Activated CD8-positive, alpha-beta memory T cell treated with anti-CD3 and anti-CD28 coated beads, Interleukin-2, amount 10 ng/mL, durations not matched to agents 7 days and 5 days (primary cell): ENCODE measurements around the gene NCF1. TPM values are rescaled to one million over a fixed set of nuclear protein-coding genes. Genes with fewer than 3 reads are reported as not detected.
"Not testable (repeated sequence)": the region's sequence is repeated elsewhere in the genome, so short reads cannot be mapped to it uniquely, and the experiment has no call there.

Source experiments
- ATAC-seq: fragments of 150-1000 bp; cut with Tn5 transposase; one replicate; pipeline ENCODE4 v1.10.0; 2021; ENCODE audit warnings: moderate library complexity
- CTCF ChIA-PET: fragments of 350-600 bp; sonication (Branson Sonifier 250); formaldehyde crosslinking; loops from one replicate; lab custom pipeline; 2021; ENCODE audit warnings: antibody characterized with exemption; lab: Charles Lee
- DNase-seq: peaks from one replicate; pipeline ENCODE4 v3.0.0-alpha.2; 2020
- H3K27ac Mint-ChIP-seq: one replicate; pipeline ENCODE4 v1.8.0; 2021; ENCODE audit warnings: mild to moderate bottlenecking, mixed read lengths
- H3K27me3 Mint-ChIP-seq: one replicate; pipeline ENCODE4 v1.8.0; 2021; ENCODE audit warnings: mixed read lengths
- H3K36me3 Mint-ChIP-seq: one replicate; pipeline ENCODE4 v1.8.0; 2021; ENCODE audit warnings: mild to moderate bottlenecking, mixed read lengths
- H3K4me1 Mint-ChIP-seq: one replicate; pipeline ENCODE4 v1.8.0; 2021; ENCODE audit warnings: mixed read lengths
- H3K4me3 Mint-ChIP-seq: one replicate; pipeline ENCODE4 v1.8.0; 2021; ENCODE audit warnings: mild to moderate bottlenecking, moderate library complexity, mixed read lengths
- H3K9me3 Mint-ChIP-seq: one replicate; pipeline ENCODE4 v1.8.0; 2022; ENCODE audit warnings: low read depth, mixed read lengths
- total RNA-seq, 2 experiments: library from RNA; stranded (reverse); gene quantifications; one replicate each; pipeline ENCODE4 v1.2.3, GENCODE V29; 2021

NCF1 gene
- total RNA-seq, 2 experiments from 2014 or later, result 0.30 to 0.35 TPM

GRCh38 chr7:74766509-74766908 is 7.3 kb upstream of the NCF1 start:
- CTCF ChIA-PET, H3K4me3 Mint-ChIP-seq: not testable (repeated sequence)

DNA sequence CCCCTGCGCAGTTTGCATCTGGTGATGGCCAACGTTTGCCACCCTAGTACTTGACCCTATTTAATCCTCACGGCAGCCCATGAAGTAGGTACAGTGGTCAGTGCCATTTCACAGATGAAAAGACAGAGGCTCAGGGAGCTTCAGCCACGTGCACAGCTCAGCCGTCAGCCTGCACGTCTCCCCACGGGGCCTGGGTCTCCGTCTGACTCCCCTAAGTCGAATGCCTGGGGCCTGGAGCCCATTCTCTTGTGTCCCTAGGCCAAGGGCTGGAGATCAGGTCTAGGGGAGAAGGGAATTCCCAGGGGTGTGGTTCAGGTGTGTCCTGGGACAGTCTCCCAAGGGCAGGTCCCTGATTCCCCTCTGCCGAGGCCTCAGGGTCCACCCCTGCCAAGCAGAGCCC is 6.8 kb upstream of the NCF1 start:
- ATAC-seq, H3K9me3 Mint-ChIP-seq, H3K27me3 Mint-ChIP-seq, H3K4me1 Mint-ChIP-seq, CTCF ChIA-PET, H3K27ac Mint-ChIP-seq, H3K36me3 Mint-ChIP-seq, H3K4me3 Mint-ChIP-seq, DNase-seq: not testable (repeated sequence)

More at GRCh38 chr7:74766509-74766908, 7.3 kb upstream of the NCF1 start:
- H3K27ac Mint-ChIP-seq, DNase-seq, H3K36me3 Mint-ChIP-seq, ATAC-seq, H3K27me3 Mint-ChIP-seq, H3K9me3 Mint-ChIP-seq, H3K4me1 Mint-ChIP-seq: not testable (repeated sequence)

- CTCF ChIA-PET, ATAC-seq, H3K36me3 Mint-ChIP-seq, H3K9me3 Mint-ChIP-seq, H3K27ac Mint-ChIP-seq, H3K27me3 Mint-ChIP-seq, DNase-seq, H3K4me3 Mint-ChIP-seq, H3K4me1 Mint-ChIP-seq: not testable (repeated sequence)
These were observed 3.7 kb upstream of the NCF1 start for GRCh38 chr7:74770062-74770461.

DNA sequence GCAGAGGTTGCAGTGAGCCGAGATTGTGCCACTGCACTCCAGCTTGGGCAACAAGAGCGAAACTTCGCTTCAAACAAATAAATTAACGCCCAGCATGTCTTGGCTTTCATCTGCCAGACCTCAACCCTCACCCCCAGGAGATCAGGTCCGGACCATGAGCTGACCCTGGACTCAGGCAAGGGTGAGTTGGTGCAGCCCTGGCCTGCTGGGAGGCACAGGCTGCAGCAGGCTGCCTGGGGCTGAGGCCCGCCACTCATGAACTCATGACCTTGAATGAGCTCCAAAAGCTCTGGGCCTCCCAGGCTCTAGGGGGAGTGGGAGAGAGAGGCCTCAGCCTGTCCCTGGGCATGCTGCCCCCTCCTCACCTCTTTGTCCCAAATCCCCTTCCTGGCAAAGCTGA is 1.7 kb upstream of the NCF1 start:
- CTCF ChIA-PET, H3K9me3 Mint-ChIP-seq, H3K36me3 Mint-ChIP-seq, DNase-seq, ATAC-seq, H3K4me1 Mint-ChIP-seq, H3K27me3 Mint-ChIP-seq, H3K27ac Mint-ChIP-seq, H3K4me3 Mint-ChIP-seq: not testable (repeated sequence)

DNA sequence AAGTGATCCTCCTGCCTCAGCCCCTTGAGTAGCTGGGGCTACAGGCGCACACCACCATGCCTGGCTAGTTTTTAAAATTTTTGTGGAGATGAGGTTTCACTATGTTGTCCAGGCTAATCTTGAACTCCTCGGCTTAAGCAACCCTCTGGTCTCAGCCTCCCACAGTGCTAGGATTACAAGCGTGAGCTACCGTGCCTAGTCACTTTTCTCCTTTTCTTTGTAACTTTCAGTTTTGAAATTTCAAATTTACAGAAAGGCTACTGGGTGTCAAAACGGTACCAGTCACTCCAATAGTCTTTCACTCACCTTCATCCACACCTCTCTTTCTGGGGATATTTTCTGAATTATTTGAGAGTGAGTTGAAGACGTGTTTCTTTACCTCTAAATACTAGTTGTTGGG is 1.3 kb downstream of the NCF1 start:
- CTCF ChIA-PET, H3K36me3 Mint-ChIP-seq: not testable (repeated sequence)
- ATAC-seq, result peak; percentile 55

DNA sequence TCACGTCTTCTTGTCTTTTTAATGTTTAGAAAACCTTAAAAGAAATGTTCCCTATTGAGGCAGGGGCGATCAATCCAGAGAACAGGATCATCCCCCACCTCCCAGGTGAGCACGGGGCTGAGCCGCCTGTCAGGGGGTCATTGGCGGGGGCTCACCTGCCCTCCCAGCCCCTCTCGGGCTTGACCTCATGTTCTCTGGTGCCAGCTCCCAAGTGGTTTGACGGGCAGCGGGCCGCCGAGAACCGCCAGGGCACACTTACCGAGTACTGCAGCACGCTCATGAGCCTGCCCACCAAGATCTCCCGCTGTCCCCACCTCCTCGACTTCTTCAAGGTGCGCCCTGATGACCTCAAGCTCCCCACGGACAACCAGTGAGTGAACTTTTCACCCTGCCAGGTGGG is 5.2 kb downstream of the NCF1 start:
- CTCF ChIA-PET, H3K4me1 Mint-ChIP-seq, DNase-seq, ATAC-seq, H3K4me3 Mint-ChIP-seq, H3K27ac Mint-ChIP-seq, H3K36me3 Mint-ChIP-seq, H3K27me3 Mint-ChIP-seq, H3K9me3 Mint-ChIP-seq: not testable (repeated sequence)

More for the DNA sequence above, 1.3 kb downstream of the NCF1 start:
- not testable (repeated sequence) for H3K27me3 Mint-ChIP-seq, DNase-seq, H3K4me3 Mint-ChIP-seq, H3K27ac Mint-ChIP-seq, H3K9me3 Mint-ChIP-seq, H3K4me1 Mint-ChIP-seq

- H3K9me3 Mint-ChIP-seq, H3K27ac Mint-ChIP-seq, H3K4me3 Mint-ChIP-seq, H3K27me3 Mint-ChIP-seq, DNase-seq, H3K36me3 Mint-ChIP-seq, CTCF ChIA-PET, H3K4me1 Mint-ChIP-seq, ATAC-seq: not testable (repeated sequence)
These were observed 7.9 kb downstream of the NCF1 start for GRCh38 chr7:74781746-74782145.

DNA sequence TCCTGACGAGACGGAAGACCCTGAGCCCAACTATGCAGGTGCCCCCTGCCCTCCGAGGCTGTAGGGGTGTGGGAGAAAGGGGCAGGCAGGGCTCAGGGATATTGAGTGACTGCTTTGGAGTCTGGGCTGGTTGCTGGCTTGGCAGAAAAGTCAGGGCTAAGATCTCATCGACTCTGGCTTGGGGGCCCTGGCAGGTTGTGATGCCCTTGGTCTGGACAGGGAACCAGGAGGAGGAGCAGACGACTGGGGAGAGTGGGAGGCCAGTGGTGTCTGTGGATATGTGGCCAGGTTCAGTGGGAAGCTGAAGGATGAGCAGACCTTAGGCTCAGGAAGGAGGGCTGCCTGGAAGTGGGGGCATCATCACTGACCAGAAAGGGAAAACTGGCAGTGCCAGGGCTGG is 9.8 kb downstream of the NCF1 start:
- CTCF ChIA-PET, DNase-seq, H3K27ac Mint-ChIP-seq: not testable (repeated sequence)

DNA sequence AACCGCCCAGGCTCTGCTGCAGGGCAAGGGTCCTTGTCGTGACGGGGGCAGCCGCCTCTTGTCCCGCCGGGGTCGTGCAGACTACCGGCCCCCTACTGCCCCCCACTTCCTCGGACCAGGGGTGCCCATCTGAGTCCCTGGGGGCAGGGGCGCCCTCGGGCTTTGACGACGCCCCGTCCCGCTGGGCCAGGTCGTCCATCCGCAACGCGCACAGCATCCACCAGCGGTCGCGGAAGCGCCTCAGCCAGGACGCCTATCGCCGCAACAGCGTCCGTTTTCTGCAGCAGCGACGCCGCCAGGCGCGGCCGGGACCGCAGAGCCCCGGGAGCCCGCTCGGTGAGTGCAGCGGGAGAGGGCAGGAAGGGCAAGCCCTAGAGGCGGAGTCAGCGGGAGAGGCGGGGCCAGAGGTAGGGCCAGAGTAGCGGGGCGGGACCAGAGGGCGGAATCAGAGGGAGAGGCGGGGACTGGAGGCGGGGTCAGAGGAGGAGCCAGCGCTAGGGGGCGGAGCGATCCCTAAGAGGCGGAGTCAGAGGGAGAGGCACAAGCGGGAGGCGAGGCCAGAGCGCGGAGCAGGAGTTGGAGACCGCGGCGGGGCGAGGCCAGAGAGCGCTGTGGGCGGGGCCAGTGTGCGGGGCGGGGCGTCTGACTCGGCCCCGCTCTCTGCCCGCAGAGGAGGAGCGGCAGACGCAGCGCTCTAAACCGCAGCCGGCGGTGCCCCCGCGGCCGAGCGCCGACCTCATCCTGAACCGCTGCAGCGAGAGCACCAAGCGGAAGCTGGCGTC is 14.7 kb downstream of the NCF1 start:
- CTCF ChIA-PET, H3K27me3 Mint-ChIP-seq, H3K9me3 Mint-ChIP-seq, H3K27ac Mint-ChIP-seq, H3K4me1 Mint-ChIP-seq, H3K36me3 Mint-ChIP-seq: not testable (repeated sequence)
- peak; percentile 96 for ATAC-seq
- peak; percentile 97 for DNase-seq
- peak overlapping the region; percentile 15 for H3K4me3 Mint-ChIP-seq

More for the DNA sequence above, 9.8 kb downstream of the NCF1 start:
- H3K4me1 Mint-ChIP-seq, H3K36me3 Mint-ChIP-seq, H3K27me3 Mint-ChIP-seq, H3K9me3 Mint-ChIP-seq, ATAC-seq, H3K4me3 Mint-ChIP-seq: not testable (repeated sequence)

GRCh38 chr7:74789200-74789736 is 15.5 kb downstream of the NCF1 start:
- H3K27ac Mint-ChIP-seq, DNase-seq, ATAC-seq, H3K9me3 Mint-ChIP-seq, H3K27me3 Mint-ChIP-seq, CTCF ChIA-PET, H3K36me3 Mint-ChIP-seq, H3K4me3 Mint-ChIP-seq, H3K4me1 Mint-ChIP-seq: not testable (repeated sequence)

DNA sequence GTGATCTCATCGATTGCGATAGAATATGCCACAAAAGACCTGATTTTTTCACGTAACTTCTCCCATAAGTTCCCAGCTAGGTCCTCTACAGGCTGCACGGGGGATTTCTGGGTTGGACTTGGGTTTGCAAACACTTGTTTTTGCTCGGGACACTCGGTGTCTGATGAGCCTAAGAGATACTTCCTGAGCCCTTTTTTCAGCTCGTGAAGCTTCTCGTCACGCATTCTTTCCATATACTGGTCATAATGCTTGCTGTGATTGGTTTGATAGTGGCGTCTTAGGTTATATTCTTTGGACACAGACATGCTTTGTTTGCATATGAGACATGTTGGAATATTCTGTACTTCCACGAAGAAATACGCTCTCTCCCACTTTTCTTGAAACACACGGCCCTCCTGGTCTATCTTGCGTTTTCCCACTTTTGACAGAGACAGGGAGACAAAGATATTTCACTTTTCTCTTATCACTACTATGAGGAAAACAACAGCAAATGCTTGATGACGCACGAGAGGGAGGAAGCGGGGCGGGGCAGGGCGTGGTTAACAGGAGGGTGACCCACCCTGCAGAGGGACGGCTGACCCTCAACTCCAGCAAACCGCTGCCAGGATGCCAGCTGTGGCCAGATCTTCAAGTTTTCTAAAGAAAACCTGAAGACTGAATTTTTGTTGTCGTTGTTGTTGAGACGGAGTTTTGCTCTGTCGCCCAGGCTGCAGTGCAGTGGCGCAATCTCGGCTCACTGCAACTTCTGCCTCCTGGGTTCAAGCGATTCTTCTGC is 24.2 kb downstream of the NCF1 start:
- DNase-seq, H3K27ac Mint-ChIP-seq, H3K4me1 Mint-ChIP-seq, H3K4me3 Mint-ChIP-seq, H3K36me3 Mint-ChIP-seq, ATAC-seq, H3K27me3 Mint-ChIP-seq, CTCF ChIA-PET, H3K9me3 Mint-ChIP-seq: not testable (repeated sequence)

- H3K36me3 Mint-ChIP-seq, DNase-seq, H3K9me3 Mint-ChIP-seq, CTCF ChIA-PET, H3K27me3 Mint-ChIP-seq, H3K4me3 Mint-ChIP-seq, H3K27ac Mint-ChIP-seq, ATAC-seq, H3K4me1 Mint-ChIP-seq: not testable (repeated sequence)
These were observed 24.8 kb downstream of the NCF1 start for GRCh38 chr7:74798644-74799043.

DNA sequence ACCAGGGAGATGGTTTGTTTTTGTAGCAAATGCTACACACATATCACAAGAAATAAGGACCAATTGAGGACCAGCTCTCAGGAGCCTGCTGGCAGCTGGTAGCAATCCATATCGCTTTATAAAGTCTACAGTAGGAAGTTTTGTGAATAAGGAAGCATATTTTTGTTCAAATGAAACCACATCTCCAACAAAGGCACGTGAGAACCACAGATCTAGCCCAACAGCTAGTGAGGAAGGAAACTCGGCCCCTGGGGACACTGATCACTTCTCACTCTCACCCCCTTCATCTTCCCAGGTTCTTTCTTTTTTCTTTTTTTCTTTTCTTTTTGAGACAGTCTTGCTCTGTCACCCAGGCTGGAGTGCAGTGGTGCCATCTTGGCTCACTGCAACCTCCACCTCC is 42.1 kb downstream of the NCF1 start:
- H3K36me3 Mint-ChIP-seq, H3K4me1 Mint-ChIP-seq, H3K9me3 Mint-ChIP-seq, ATAC-seq, H3K27ac Mint-ChIP-seq, H3K27me3 Mint-ChIP-seq, H3K4me3 Mint-ChIP-seq, CTCF ChIA-PET, DNase-seq: not testable (repeated sequence)
